BLaER1 (cell line): ENCODE measurements around the gene ATG7.
A peak's percentile ranks its signal among the peaks of the same experiment; 100 is the strongest.

Experiments used
- H3K27ac ChIP-seq: shearing (Covaris generic); formaldehyde crosslinking; 2 replicates; pipeline ENCODE4 v1.8.1; 2022
- H3K27me3 ChIP-seq: shearing (Covaris generic); formaldehyde crosslinking; 2 replicates; pipeline ENCODE4 v1.8.1; 2022
- H3K36me3 ChIP-seq: shearing (Covaris generic); formaldehyde crosslinking; 2 replicates; pipeline ENCODE4 v1.8.1; 2022
- H3K4me1 ChIP-seq: shearing (Covaris generic); formaldehyde crosslinking; 2 replicates; pipeline ENCODE4 v1.8.1; 2022
- H3K4me2 ChIP-seq: shearing (Covaris generic); formaldehyde crosslinking; 2 replicates; pipeline ENCODE4 v1.8.1; 2022
- H3K4me3 ChIP-seq: shearing (Covaris generic); formaldehyde crosslinking; 2 replicates; pipeline ENCODE4 v1.8.1; 2022
- H3K9ac ChIP-seq: shearing (Covaris generic); formaldehyde crosslinking; 2 replicates; pipeline ENCODE4 v1.8.1; 2022
- H3K9me3 ChIP-seq: shearing (Covaris generic); formaldehyde crosslinking; 2 replicates; pipeline ENCODE4 v1.8.1; 2022
- H4K20me1 ChIP-seq: shearing (Covaris generic); formaldehyde crosslinking; 2 replicates; pipeline ENCODE4 v1.8.1; 2022
- Cebpa-rat ChIP-seq: shearing (Covaris generic); IDR thresholded peaks from 2 replicates; pipeline ENCODE4 v1.8.1; 2022

ATG7 gene

GRCh38 chr3:11275926-11276325 lies 3.7 kb downstream of the ATG7 start:
- H3K9ac ChIP-seq = no peak overlapping the region
- no peak overlapping the region for H3K27ac ChIP-seq
- H3K4me3 ChIP-seq = no peak overlapping the region
- peaks cover 18% of the 10 kb centered on the region for H3K9me3 ChIP-seq
- peaks cover 34% of the 10 kb centered on the region for H3K4me1 ChIP-seq
- peaks cover 54% of the 10 kb centered on the region for H3K36me3 ChIP-seq
- peaks cover 25% of the 10 kb centered on the region; the same call in 1 of the 2 replicates for H4K20me1 ChIP-seq
- no peaks in the 10 kb centered on the region for H3K27me3 ChIP-seq
- no peak for TF ChIP-seq Cebpa-rat
- peak overlapping the region; percentile 10; the same call in 1 of the 2 replicates for H3K4me2 ChIP-seq

- Histone ChIP-seq H3K36me3 (peaks cover 64% of the 10 kb centered on the region), H3K27me3 (no peaks in the 10 kb centered on the region), H3K4me3 (no peak overlapping the region), H3K27ac (no peak overlapping the region), H4K20me1 (peaks cover 33% of the 10 kb centered on the region; the same call in 1 of the 2 replicates), H3K9ac (no peak overlapping the region), H3K4me2 (no peak overlapping the region), H3K9me3 (peaks cover 18% of the 10 kb centered on the region), H3K4me1 (peaks cover 30% of the 10 kb centered on the region)
- no peak for TF ChIP-seq Cebpa-rat
These were observed 4.7 kb downstream of the ATG7 start for GRCh38 chr3:11276901-11277300.

GRCh38 chr3:11282250-11283138 lies 10.3 kb downstream of the ATG7 start:
- Histone ChIP-seq H4K20me1 (peaks cover 82% of the 10 kb centered on the region), H3K9ac (no peak overlapping the region), H3K9me3 (peaks cover 5% of the 10 kb centered on the region), H3K4me2 (no peak overlapping the region), H3K4me3 (no peak overlapping the region), H3K27ac (no peak overlapping the region), H3K4me1 (peaks cover 26% of the 10 kb centered on the region), H3K27me3 (no peaks in the 10 kb centered on the region), H3K36me3 (peaks cover 55% of the 10 kb centered on the region)
- no peak for TF ChIP-seq Cebpa-rat

GRCh38 chr3:11283139-11283475 lies 10.9 kb downstream of the ATG7 start:
- H3K9ac ChIP-seq = no peak overlapping the region
- peaks cover 32% of the 10 kb centered on the region for H3K4me1 ChIP-seq
- no peaks in the 10 kb centered on the region for H3K27me3 ChIP-seq
- H3K36me3 ChIP-seq = peaks cover 51% of the 10 kb centered on the region
- H3K4me3 ChIP-seq = no peak overlapping the region
- H3K9me3 ChIP-seq = no peaks in the 10 kb centered on the region
- H3K27ac ChIP-seq = no peak overlapping the region
- no peak overlapping the region for H3K4me2 ChIP-seq
- H4K20me1 ChIP-seq = peaks cover 88% of the 10 kb centered on the region
- no peak for TF ChIP-seq Cebpa-rat

GRCh38 chr3:11284011-11284410 lies 11.8 kb downstream of the ATG7 start:
- H3K4me2 ChIP-seq = no peak overlapping the region
- no peaks in the 10 kb centered on the region for H3K9me3 ChIP-seq
- no peak overlapping the region for H3K4me3 ChIP-seq
- H3K4me1 ChIP-seq = peaks cover 41% of the 10 kb centered on the region
- TF ChIP-seq Cebpa-rat = no peak
- H3K36me3 ChIP-seq = peaks cover 44% of the 10 kb centered on the region
- H3K27ac ChIP-seq = no peak overlapping the region
- H4K20me1 ChIP-seq = peaks cover 91% of the 10 kb centered on the region
- no peaks in the 10 kb centered on the region for H3K27me3 ChIP-seq
- H3K9ac ChIP-seq = no peak overlapping the region

GRCh38 chr3:11285471-11285870 lies 13.3 kb downstream of the ATG7 start:
- Histone ChIP-seq H4K20me1 (peaks cover 91% of the 10 kb centered on the region), H3K27ac (no peak overlapping the region), H3K4me3 (no peak overlapping the region), H3K9me3 (no peaks in the 10 kb centered on the region), H3K4me2 (peak overlapping the region; percentile 86), H3K9ac (no peak overlapping the region), H3K4me1 (peaks cover 56% of the 10 kb centered on the region), H3K36me3 (peaks cover 36% of the 10 kb centered on the region), H3K27me3 (no peaks in the 10 kb centered on the region)
- no peak for TF ChIP-seq Cebpa-rat

GRCh38 chr3:11287404-11287803 lies 15.2 kb downstream of the ATG7 start:
- Histone ChIP-seq H3K9me3 (no peaks in the 10 kb centered on the region), H4K20me1 (peaks cover 91% of the 10 kb centered on the region), H3K4me3 (no peak overlapping the region), H3K27me3 (no peaks in the 10 kb centered on the region), H3K4me2 (peak overlapping the region; percentile 86), H3K27ac (no peak overlapping the region), H3K4me1 (peaks cover 73% of the 10 kb centered on the region), H3K36me3 (peaks cover 31% of the 10 kb centered on the region), H3K9ac (no peak overlapping the region)
- no peak for TF ChIP-seq Cebpa-rat

- no peak for TF ChIP-seq Cebpa-rat
- peak overlapping the region; percentile 86 for H3K4me2 ChIP-seq
- 0 out of 2 replicates have a peak overlapping the region, but pooled peaks have one; percentile 5 for H3K9ac ChIP-seq
- no peaks in the 10 kb centered on the region for H3K27me3 ChIP-seq
- peaks cover 73% of the 10 kb centered on the region for H3K4me1 ChIP-seq
- H3K9me3 ChIP-seq = no peaks in the 10 kb centered on the region
- no peak overlapping the region for H3K4me3 ChIP-seq
- H3K27ac ChIP-seq = no peak overlapping the region
- peaks cover 85% of the 10 kb centered on the region for H4K20me1 ChIP-seq
- peaks cover 24% of the 10 kb centered on the region for H3K36me3 ChIP-seq
These were observed 15.9 kb downstream of the ATG7 start for GRCh38 chr3:11288021-11288491.

GRCh38 chr3:11288786-11289637 lies 16.8 kb downstream of the ATG7 start:
- Histone ChIP-seq H3K4me3 (peak overlapping the region; percentile 8; the same call in 1 of the 2 replicates), H3K36me3 (peaks cover 20% of the 10 kb centered on the region), H3K4me2 (peak overlapping the region; percentile 86), H3K9me3 (no peaks in the 10 kb centered on the region), H3K9ac (peak overlapping the region; percentile 21; the same call in 1 of the 2 replicates), H3K4me1 (peaks cover 73% of the 10 kb centered on the region), H4K20me1 (peaks cover 75% of the 10 kb centered on the region), H3K27me3 (no peaks in the 10 kb centered on the region), H3K27ac (peak overlapping the region; percentile 42; the same call in 1 of the 2 replicates)
- TF ChIP-seq Cebpa-rat = no peak; the same call in 1 of the 2 replicates
